Hematopoietic multipotent progenitor cell (in vitro differentiated cells): ENCODE results near the gene NANOS2. TPM values are rescaled to one million over a fixed set of nuclear protein-coding genes. Genes with fewer than 3 reads are reported as not detected.
"Not testable (repeated sequence)": the region's sequence is repeated elsewhere in the genome, so short reads cannot be mapped to it uniquely, and the experiment has no call there.

Experiments
- DNase-seq, 3 donors: peaks; one replicate each; pipeline ENCODE4 v3.0.0-alpha.2; 2011 to 2015; ENCODE audit warnings: low read depth in 2 of 3, low spot score in 2 of 3
- total RNA-seq: library from RNA; depleted of rRNA; stranded (reverse); fragments of >200 nt; gene quantifications from one replicate; pipeline ENCODE4 v1.2.3, GENCODE V29; 2012

NANOS2 gene
- total RNA-seq, 1 donor, result not detected

DNA sequence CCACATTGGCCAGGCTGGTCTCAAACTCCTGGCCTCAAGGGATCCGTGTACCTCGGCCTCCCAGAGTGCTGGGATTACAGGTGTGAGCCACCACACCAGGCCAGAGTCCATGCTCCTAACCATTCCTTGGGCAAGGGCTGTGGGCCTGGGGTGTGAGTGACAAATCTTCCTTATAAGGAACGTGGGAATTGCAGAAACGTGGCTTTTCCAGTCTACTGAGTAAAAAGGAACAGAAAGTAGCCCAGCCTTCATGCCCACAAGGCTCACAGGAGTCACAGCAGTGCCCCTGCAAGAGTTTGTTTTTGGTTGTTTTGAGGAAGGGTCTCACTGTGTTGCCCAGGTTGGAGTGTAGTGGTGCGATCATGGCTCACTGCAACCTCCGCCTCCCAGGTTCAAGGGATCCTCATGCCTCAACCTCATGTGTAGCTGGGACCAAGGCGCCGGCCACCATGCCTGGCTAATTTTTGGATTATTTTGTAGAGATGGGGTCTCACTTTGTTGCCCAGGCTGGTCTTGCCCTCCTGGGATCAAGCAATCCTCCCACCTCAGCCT is 17.2 kb downstream of the NANOS2 start:
- no peak for DNase-seq

DNA sequence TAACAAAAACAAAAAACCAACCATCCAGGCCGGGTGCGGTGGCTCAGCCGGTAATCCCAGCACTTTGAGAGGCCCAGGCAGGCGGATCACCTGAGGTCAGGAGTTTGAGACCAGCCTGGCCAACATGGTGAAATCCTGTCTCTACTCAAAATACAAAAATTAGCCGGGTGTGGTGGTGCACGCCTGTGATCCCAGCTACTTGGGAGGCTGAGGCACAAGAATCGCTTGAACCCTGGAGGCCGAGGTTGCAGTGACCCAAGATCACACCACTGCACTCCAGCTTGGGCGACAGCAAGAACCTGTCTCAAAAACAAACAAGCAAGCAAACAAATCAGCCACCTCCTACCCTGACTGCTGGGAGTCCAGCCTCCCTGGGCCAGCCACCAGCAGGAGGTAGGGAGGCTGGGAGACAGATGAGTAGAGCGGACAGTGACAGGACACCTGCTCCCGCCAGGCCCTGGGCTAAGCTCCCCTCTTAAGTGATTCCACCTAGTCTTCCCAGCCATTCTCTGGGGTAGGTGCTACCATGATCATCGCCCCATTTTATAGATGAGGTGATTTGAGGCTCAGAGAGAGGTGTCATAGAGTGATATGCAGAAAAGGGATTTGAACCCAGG is 18.5 kb downstream of the NANOS2 start:
- DNase-seq, result not testable (repeated sequence)

DNA sequence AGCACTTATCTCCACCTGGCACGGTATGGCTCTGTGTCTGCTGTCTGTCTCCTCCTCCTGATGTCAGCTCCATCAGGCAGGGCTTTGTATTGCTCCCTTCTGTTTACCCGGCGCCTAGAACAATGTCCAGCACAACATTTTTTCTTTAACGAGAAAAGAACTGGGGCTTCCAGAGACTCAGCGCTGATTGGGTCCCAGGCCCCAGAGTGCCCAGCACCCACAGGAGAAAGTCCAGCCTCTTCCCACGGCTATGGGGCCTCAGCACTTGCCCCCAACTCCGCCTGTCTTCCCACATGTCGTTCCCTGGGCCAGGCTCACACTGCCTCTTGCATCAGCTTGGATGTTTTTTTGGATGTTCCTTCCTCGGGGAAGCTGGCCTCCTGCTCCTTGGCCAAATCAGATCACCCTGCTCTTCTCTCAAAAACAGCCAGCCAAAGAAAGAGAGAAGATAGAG is 19.0 kb downstream of the NANOS2 start:
- DNase-seq, result no peak

GRCh38 chr19:45890877-45891276 is 23.7 kb downstream of the NANOS2 start:
- DNase-seq, result no peak

- no peak for DNase-seq
Observed at GRCh38 chr19:45889210-45889885, 25.2 kb downstream of the NANOS2 start.

DNA sequence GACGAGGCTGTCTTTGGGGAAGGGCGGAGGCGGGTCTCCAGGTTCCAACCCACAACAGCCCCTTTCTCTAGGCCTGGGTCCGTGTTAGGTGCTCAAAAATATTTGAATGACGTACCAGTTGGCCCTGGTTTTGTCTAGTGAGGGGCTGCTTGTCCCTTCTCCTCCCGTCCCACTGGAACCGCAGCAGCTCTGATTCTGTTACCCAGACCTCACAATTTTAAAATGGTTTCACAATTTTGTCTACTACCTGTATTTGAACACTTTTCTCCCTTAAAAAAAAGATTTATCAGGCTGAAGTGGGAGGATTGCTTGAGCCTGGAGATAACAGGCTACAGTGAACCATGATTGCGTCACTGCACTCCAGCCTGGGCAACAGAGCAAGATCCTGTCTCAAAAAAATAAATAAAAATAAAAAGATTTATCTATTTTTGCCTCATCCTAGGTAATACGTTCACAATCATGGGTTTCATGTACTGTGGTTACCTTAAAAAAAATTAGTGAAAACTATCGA is 27.3 kb downstream of the NANOS2 start:
- no peak for DNase-seq

GRCh38 chr19:45886427-45887199 is 28.0 kb downstream of the NANOS2 start:
- peak; percentile 79 to 96 (median 91) for DNase-seq

DNA sequence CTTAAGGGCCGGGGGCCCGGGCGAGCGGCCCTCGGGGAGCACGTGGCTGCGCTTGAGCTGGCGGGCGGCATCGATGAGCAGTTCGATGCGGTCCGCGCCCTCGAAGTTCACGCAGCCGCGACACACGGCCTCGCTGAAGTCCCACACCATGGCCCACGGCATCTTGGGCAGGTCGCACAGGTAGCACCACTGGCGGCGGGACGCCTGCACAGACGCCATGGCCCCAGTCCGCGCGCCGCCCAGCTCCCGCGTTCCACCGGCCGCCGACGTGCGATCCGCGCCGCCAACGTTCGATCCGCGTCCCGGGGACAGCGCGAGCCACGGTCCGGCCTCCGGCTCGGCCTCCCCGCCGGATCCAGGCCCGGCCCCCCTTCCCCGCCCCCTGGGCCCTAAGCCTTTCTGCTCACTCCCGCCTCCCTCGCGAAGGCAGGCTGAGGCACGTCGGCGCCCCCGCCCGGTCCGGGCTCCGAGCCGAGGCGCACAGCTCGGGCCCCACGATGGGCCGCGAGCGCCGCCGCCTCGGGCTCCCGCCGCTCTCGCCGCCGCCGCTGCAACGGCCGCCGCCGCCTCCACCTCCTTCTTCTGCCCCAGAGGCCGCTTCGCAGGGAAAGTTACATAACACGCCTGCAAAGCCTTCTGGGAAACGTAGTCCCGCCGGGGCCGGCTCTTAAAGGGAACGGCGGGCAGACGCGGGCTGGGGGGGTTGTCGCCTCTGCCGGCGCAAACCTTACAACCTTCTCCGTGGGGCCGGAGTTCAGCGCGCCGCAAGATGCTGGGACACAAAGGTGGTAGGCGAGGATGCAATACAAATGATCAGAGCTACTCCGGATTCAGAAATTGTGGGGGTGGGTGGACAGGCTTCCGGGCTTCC is 28.8 kb downstream of the NANOS2 start, which contains the start of gene IRF2BP1:
Gene IRF2BP1, minus strand, starts transcription at position 586 of the 871 bp plus-strand sequence. Its CDS starts 367 bp downstream, at position 219.
- DNase-seq, result peak in 2 of 3 donors; percentile 93 to 95

GRCh38 chr19:45884682-45885555 is 29.7 kb downstream of the NANOS2 start:
- DNase-seq, result peak in 1 of 3 donors; percentile 29

DNA sequence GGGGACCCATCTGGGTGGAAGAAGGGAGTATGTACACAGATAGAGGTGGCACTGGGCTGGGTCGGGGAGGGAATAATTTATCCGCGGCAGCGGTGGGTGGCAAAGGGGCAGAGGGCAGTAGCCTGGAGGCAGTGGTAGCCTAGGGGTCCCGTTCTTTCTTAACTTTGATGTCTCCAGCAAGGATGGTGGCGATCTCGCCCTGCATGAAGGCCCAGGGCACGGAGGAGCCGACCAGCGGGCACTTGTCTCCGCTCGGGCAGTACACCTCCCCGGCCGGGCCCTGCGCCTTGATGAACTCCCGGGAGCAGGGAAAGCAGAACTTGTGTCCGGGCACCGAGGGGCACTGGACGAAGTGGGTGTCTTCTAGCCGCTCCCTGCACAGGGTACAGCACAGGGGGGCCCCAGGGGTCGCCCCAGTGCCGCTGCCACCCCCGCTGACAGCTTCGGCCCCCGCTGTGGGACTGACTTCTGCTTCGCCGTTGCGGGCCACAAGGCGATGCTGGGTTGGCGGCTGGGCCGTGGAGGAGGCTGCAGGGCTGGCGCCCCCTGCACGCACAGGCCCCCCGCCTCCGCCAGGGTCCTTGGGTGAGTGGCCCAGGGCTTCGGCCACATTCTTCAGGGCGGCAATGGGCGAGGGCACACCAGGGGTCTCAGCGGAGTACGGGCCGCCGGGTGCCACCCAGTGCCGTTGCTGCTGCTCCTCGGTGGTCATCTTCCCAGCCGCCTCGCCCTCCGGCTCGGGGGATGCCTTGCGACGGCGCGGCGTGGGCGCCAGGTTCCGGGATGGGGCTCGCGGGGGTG is 30.5 kb downstream of the NANOS2 start:
- no peak for DNase-seq

DNA sequence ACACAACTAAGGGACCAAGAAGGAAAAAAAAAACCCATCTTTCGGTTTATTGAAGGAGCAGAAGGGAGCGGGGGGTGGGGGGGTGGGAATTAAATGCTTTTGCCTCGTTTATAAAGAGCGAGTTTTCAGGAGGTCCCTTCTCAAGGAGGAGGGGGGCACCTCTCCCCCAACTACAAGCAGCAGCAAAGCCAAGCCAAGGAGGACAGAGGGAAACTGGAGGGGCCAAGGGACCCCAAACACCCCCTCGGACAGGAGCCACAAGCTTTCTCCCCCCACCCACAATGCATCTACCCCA is 31.0 kb downstream of the NANOS2 start:
- no peak for DNase-seq

DNA sequence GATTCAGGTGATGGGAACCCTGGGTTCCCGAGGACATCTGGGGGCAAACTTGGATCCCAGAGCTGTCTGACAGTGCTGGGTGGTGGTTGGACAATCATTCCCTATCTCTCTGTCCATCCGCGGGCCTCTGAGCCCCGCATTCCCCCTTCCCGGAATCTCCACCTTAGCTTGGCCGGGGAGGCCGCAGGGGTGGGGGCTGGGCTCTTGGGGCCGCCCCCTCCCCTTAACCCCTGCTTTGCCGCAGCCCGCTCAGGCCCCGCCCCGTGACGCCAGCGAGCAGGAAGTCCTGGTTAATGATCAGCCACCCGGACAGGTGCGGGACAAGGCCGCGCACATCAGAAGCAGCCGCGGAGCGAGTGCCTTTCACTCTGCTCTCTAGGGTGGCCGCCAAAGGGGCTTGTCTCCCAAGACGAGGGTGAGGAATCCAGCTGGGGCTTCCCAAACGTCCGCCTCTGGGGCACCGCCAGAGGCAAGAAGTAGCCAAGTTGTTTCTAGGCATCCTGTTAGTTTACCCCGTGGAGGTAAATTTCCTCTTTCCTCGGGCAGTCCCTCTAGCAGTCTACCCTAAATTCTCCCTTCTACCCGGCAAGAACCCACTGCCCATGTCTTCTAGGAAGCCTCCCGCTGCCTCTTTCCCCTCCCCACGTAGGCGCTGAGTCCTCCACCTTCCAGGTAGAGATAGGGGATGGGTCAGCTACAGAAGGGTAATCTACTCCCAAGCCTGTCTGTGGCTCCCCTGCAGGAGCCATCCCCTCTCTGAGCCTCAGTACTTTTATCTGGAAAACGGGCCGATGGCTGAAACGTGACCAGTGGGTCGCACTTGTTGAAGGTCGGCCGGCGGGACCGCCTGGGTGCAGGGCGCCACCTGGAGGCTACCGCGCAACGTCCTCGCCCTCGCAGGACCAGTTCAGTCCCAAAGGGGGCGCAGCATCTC is 31.7 kb downstream of the NANOS2 start:
- DNase-seq, result peak; percentile 74 to 90 (median 87)

GRCh38 chr19:45881909-45882528 is 32.6 kb downstream of the NANOS2 start:
- DNase-seq, result no peak

DNA sequence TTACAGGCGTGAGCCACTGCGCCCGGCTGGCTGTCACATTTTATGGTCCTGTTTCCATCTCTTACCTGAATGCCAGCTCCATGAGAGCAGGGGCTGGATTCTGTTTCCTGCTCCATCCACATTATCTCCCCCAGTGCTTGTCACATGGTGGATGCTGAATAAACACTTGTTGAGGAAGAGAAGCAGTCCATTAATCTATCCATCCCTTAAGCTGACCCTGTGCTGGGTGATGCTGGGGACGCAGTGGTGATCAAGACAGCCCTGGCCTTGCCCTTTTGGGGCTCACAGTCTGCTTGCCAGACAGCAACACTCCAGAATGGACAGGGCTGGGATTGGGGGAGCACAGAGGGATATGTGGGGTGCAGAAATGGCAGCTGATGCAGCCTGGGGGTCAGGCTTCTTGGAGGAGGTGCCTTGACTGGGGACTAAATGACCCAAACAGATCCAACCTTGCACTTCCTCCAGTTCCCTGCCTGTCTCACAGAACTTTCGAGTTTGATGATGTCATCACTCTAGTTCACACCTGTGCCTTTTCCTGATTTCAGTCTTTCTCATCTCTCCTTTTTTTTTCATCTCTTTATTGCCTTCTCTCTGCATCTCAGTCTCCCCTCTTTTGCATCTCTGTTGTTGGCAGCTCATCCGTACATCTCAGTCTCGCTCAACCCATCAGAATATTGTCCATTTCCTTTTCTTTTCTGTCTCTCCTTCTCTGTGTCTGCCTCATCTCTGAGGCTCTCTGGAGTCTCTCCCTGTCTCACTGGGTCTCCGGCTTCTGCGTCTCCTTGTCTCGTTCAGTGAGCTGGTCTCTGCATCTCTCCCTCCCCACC is 33.3 kb downstream of the NANOS2 start:
- no peak for DNase-seq

DNA sequence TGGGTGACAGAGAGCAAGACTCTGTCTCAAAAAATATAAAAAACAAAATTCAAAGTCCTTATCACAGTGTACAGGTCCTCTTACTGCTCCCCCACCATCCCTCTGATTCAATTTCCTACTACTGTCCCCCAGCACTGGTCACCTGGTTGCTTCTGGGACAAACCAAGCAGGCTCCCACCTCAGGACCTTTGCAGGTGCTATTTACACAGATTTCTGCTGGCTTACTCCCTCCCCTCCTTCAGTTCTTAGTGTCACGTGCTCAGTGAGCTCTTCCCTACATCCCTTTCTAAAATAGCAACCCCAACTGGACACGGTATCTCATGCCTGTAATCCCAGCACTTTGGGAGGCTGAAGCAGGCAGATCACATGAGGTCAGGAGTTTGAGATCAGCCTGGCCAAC is 34.6 kb downstream of the NANOS2 start:
- no peak for DNase-seq

GRCh38 chr19:45879055-45879454 is 35.5 kb downstream of the NANOS2 start:
- DNase-seq, result no peak
